Testis (tissue), 3 donors: ENCODE data around the gene OASL. TPM values are rescaled to one million over a fixed set of nuclear protein-coding genes. Genes with fewer than 3 reads are reported as not detected.

Experiments used
- DNase-seq: peaks from one replicate; pipeline ENCODE4 v3.0.0-alpha.2; 2019
- H3K27ac ChIP-seq, 2 donors: fragments of 200-600 bp; sonication (generic); one replicate each; pipeline ENCODE4 v1.5.1; 2019
- H3K27me3 ChIP-seq: fragments of 200-600 bp; sonication (generic); one replicate; pipeline ENCODE4 v1.5.1; 2019
- H3K36me3 ChIP-seq: fragments of 200-600 bp; sonication (generic); one replicate; pipeline ENCODE4 v1.5.1; 2017; ENCODE audit warnings: low read depth; ENCODE audit errors: missing control alignments
- H3K4me1 ChIP-seq: fragments of 200-600 bp; sonication (generic); one replicate; pipeline ENCODE4 v1.5.1; 2019
- H3K4me3 ChIP-seq, 2 donors: fragments of 200-600 bp; sonication (generic); one replicate each; pipeline ENCODE4 v1.5.1; 2017 to 2019
- H3K9me3 ChIP-seq: fragments of 200-600 bp; sonication (generic); one replicate; pipeline ENCODE4 v1.5.1; 2017
- POLR2A ChIP-seq: fragments of 450-650 bp; IDR thresholded peaks from one replicate; pipeline ENCODE4 v1.6.1; 2017; ENCODE audit warnings: antibody characterized with exemption, mild to moderate bottlenecking, moderate library complexity
- WGBS, 2 donors: methylation state at CpG; one replicate each; pipeline ENCODE4 v1.1.5; 2018; 5-methylcytosine and 5-hydroxymethylcytosine counted together
- intact Hi-C: fragments of 100-400 bp; cut with DNase I; formaldehyde crosslinking; loops from one replicate; pipeline ENCODE4 v1.15.1; 2023; ENCODE audit warnings: low total_unique reads
- polyA plus RNA-seq: library from polyadenylated mRNA; stranded (reverse); fragments of 350-450 nt; fragmentation: Illumina TruSeq; extraction: RNeasy Lipid Tissue Mini Kit (QIAGEN cat#74804); gene quantifications from one replicate; pipeline ENCODE4 v1.2.3, GENCODE V29; 2014; ENCODE audit warnings: low read depth, low replicate concordance; ENCODE audit not compliant: insufficient read depth
- total RNA-seq, 2 donors: library from RNA; depleted of rRNA; stranded (reverse); fragments of >200 nt; gene quantifications; one replicate each; pipeline ENCODE4 v1.2.3, GENCODE V29; 2016
- TF ChIP-seq, protein P1 (sequence below), 3 experiments: fragments of 450-650 bp in 2 of 3; fragments of 200-600 bp in 1 of 3; sonication (generic) in 1 of 3; IDR thresholded peaks; one replicate each; pipeline ENCODE4 v1.5.1; 2016 to 2019; ENCODE audit warnings: antibody characterized with exemption in 3 of 3, mild to moderate bottlenecking in 2 of 3, moderate library complexity in 1 of 3

OASL gene
- total and polyA plus RNA-seq, 3 donors from 2014 or later, result 0.74 to 2.8 (median 1.8) TPM

DNA sequence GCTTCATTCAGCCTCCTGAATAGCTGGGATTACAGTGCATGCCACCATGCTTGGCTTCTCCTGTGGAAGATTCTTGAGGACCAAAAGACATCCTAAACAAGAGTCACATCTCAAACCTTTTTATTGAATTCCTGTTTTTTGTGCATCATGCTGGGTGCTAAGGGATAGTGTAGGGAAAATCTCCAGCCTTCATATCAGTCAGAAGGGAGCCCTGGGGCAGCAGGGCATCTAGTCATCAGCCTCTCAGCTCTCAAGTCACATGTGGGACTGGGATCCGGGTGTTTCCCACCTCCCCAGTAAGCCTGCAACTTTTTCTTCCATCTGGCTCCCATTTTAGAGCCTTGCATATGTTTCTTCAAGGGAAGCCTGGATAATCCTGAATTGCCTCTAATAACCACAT is 25.1 kb upstream of the OASL start:
- TF ChIP-seq, protein P1, sequence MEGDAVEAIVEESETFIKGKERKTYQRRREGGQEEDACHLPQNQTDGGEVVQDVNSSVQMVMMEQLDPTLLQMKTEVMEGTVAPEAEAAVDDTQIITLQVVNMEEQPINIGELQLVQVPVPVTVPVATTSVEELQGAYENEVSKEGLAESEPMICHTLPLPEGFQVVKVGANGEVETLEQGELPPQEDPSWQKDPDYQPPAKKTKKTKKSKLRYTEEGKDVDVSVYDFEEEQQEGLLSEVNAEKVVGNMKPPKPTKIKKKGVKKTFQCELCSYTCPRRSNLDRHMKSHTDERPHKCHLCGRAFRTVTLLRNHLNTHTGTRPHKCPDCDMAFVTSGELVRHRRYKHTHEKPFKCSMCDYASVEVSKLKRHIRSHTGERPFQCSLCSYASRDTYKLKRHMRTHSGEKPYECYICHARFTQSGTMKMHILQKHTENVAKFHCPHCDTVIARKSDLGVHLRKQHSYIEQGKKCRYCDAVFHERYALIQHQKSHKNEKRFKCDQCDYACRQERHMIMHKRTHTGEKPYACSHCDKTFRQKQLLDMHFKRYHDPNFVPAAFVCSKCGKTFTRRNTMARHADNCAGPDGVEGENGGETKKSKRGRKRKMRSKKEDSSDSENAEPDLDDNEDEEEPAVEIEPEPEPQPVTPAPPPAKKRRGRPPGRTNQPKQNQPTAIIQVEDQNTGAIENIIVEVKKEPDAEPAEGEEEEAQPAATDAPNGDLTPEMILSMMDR (IDR thresholded peaks at IDR 0.05), result no peak
- TF ChIP-seq POLR2A, result no peak
- Histone ChIP-seq H3K27me3 (no peaks in the 10 kb centered on the region), H3K36me3 (no peaks in the 10 kb centered on the region), H3K4me1 (peaks cover 7% of the 10 kb centered on the region), H3K9me3 (no peaks in the 10 kb centered on the region), H3K27ac (no peak overlapping the region), H3K4me3 (no peak overlapping the region)
- 86 to 88% methylated on average over 1 of the region's 1 CpG for WGBS, 2 donors
- DNase-seq, result no peak
- intact Hi-C loops, result no loop called here

DNA sequence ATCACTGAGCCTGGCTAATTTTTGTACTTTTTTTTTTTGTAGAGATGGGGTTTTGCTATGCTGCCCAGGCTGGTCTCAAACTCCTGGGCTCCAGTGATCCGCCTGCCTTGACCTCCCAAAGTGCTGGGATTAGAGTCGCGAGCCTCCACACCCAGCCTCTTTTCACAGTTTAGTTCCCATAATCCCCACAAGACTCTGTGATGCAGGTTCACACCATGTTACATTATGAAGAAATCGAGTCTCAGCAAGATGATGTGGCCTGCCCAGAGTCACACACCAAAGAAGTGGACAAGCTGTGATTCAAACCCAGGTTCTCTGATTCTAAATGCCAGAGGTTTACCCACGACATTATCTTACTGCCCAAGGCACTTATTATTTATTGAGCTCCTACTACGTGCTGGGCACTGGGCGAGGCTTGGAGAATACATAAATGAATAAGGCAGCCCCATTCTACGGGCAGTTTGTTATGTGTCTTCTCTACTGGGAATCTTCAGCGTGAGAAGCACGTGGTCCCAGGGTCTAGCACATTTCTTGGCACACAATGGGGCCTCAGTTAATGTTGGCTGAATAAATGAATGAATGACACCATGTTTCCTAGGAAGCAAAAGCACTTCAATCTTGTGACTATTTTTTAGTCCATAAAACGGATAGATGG is 23.5 kb upstream of the OASL start:
- WGBS, 2 donors, result 82 to 90% methylated on average over 11 of the region's 11 CpGs
- Histone ChIP-seq H3K27ac (no peak overlapping the region), H3K4me1 (peaks cover 7% of the 10 kb centered on the region), H3K9me3 (no peaks in the 10 kb centered on the region), H3K4me3 (no peak overlapping the region), H3K27me3 (no peaks in the 10 kb centered on the region), H3K36me3 (no peaks in the 10 kb centered on the region)
- no peak for TF ChIP-seq POLR2A
- TF ChIP-seq, protein P1 (IDR thresholded peaks at IDR 0.05), result no peak
- intact Hi-C loops, result no loop called here
- no peak for DNase-seq

DNA sequence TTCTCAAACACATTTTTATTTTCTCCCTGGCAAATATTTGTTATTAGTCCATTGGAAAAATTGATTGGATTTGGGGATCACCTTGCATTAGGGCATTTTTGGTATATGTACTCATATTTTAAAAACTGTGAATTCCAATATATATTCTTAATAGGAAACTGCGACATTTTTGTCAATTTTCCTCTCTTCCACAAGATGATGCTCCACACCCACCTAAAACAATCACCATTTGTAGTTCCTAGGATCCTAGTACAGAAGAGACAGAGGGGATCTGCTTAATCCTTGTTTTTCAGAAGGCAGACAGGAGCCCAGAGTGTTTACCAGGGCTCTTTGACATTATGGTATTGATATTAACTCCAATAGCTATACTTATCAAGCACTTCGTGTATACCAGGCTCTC is 22.8 kb upstream of the OASL start:
- Histone ChIP-seq H3K27me3 (no peaks in the 10 kb centered on the region), H3K27ac (no peak overlapping the region), H3K4me1 (peaks cover 7% of the 10 kb centered on the region), H3K36me3 (no peaks in the 10 kb centered on the region), H3K4me3 (no peak overlapping the region), H3K9me3 (no peaks in the 10 kb centered on the region)
- no peak for DNase-seq
- intact Hi-C loops, result no loop called here
- no peak for TF ChIP-seq POLR2A
- TF ChIP-seq, protein P1 (IDR thresholded peaks at IDR 0.05), result peak in 2 of 3 experiments; percentile 17 to 32
- 48 to 49% methylated on average over 2 of the region's 2 CpGs for WGBS, 2 donors

DNA sequence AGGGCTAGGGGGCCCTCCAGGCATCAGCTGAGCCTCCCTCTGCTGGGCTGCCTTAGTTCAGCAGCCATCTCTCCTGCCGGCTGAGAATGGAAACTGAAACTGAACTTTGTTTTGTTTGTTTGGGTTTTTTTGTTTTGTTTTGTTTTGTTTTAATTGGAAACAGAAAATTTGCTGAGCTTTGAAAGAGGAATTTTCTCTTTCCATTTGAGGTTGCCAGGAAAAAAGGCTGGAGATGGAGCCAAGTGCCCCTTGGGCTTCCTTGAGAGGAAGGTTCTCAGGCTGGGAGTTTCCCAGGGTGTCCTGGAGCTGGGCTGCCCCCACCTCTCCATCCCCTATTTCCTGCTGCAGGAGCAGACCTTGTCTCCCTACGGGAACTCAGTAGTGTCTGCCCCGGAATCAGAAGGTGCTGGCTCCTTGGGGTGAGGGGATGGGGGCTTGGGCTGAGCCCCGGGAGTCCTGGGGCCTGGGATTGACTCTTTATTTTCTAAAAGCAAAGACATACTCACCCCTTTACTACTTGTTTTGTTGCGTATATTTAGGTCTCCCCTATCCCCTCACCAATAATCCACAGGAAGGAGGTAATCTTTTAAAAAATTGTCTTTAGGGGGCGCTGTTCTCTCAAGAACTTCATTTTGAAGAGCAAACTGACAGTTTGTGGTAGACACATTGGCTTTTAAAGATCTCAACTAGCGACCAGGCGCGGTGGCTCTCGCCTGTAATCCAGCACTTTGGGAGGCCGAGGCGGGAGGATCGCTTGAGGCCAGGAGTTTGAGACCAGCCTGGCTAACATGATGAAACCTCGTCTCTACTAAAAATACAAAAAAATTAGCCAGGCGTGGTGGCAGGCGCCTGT is 21.3 kb upstream of the OASL start:
- WGBS, 2 donors, result 52 to 57% methylated on average over 16 of the region's 16 CpGs
- intact Hi-C loops, result no loop called here
- H3K4me1 ChIP-seq, result peaks cover 7% of the 10 kb centered on the region
- DNase-seq, result peak; percentile 34
- no peaks in the 10 kb centered on the region for H3K36me3 ChIP-seq
- no peaks in the 10 kb centered on the region for H3K27me3 ChIP-seq
- no peaks in the 10 kb centered on the region for H3K9me3 ChIP-seq
- H3K4me3 ChIP-seq, result no peak overlapping the region
- no peak for TF ChIP-seq POLR2A
- TF ChIP-seq, protein P1 (IDR thresholded peaks at IDR 0.05), result peak; percentile 36 to 60 (median 58)
- peak overlapping the region; percentile 43 to 59 for H3K27ac ChIP-seq
